GM12878 (cell line): ENCODE results near the gene GRAMD1A. TPM values are rescaled to one million over a fixed set of nuclear protein-coding genes. Genes with fewer than 3 reads are reported as not detected.

Experiments
- ATAC-seq: fragments of 200-7000 bp; cut with Tn5 transposase; 3 replicates; pipeline ENCODE4 v1.9.1; 2020; ENCODE audit warnings: mild to moderate bottlenecking, moderate library complexity
- BruUV-seq: library from RNA; stranded (reverse); fragments of 400-500 nt; replicated peaks from 2 replicates; lab custom pipeline; 2021; lab: Mats Ljungman, UMichigan
- CTCF ChIA-PET: fragments of 300-600 bp; sonication (Branson Sonifier 250); formaldehyde crosslinking; extraction: SDS; loops from one replicate; lab custom pipeline; 2021; ENCODE audit warnings: inconsistent platforms; lab: Yijun Ruan, JAX
- POLR2A ChIA-PET: fragments of 350-600 bp; formaldehyde crosslinking; extraction: SDS; loops from one replicate; lab custom pipeline; 2021; ENCODE audit warnings: inconsistent platforms; lab: Charles Lee
- RAD21 ChIA-PET: fragments of 300-600 bp; sonication (Branson Sonifier 250); formaldehyde crosslinking; loops from one replicate; lab custom pipeline; 2023; ENCODE audit warnings: antibody characterized with exemption; ENCODE audit not compliant: unreplicated experiment; lab: Charles Lee
- SMC1A ChIA-PET: fragments of 300-600 bp; sonication (Branson Sonifier 250); formaldehyde crosslinking; loops from one replicate; lab custom pipeline; 2023; ENCODE audit not compliant: unreplicated experiment, uncharacterized antibody; lab: Charles Lee
- DNase-seq: peaks from one replicate; pipeline ENCODE4 v3.0.0-alpha.2; 2011; ENCODE audit warnings: low read depth, low spot score
- FAIRE-seq: peaks from 3 replicates; lab custom pipeline; 2011; peaks lifted over from hg19 to GRCh38; lab: Jason Lieb, UNC
- H2AFZ ChIP-seq: 2 replicates; pipeline ENCODE4 v1.6.0; 2011; ENCODE audit warnings: low read depth, low read length, control low read depth; ENCODE audit not compliant: control insufficient read depth
- H3K27ac ChIP-seq: 2 replicates; pipeline ENCODE4 v1.5.1; 2011; ENCODE audit warnings: control low read depth; ENCODE audit not compliant: control insufficient read depth, insufficient read depth
- H3K27me3 ChIP-seq, 2 experiments: replicated peaks in 1 of 2; 2 replicates each; pipeline versions ENCODE4 v1.6.0 to v1.6.1; 2011; ENCODE audit warnings: low read length in 1 of 2; ENCODE audit not compliant: control insufficient read depth in 2 of 2, insufficient read depth in 2 of 2
- H3K36me3 ChIP-seq, 2 experiments: 2 replicates each; pipeline ENCODE4 v1.5.1; 2011; ENCODE audit warnings: low read length in 1 of 2; ENCODE audit not compliant: control insufficient read depth in 2 of 2, insufficient read depth in 2 of 2
- H3K4me1 ChIP-seq: 2 replicates; pipeline ENCODE4 v1.6.1; 2011; ENCODE audit warnings: mild to moderate bottlenecking, low read length, moderate library complexity, mixed read lengths; ENCODE audit not compliant: control insufficient read depth, insufficient read depth
- H3K4me2 ChIP-seq: 2 replicates; pipeline ENCODE4 v1.6.0; 2011; ENCODE audit warnings: control low read depth; ENCODE audit not compliant: control insufficient read depth, insufficient read depth
- H3K4me3 ChIP-seq: fragments of 200-600 bp; sonication (generic); 2 replicates; pipeline ENCODE4 v1.5.1; 2016
- H3K79me2 ChIP-seq: 2 replicates; pipeline ENCODE4 v1.6.0; 2011; ENCODE audit warnings: low read length; ENCODE audit not compliant: control insufficient read depth, insufficient read depth
- H3K9ac ChIP-seq: 2 replicates; pipeline ENCODE4 v1.8.0; 2011; ENCODE audit warnings: low read length, control low read depth, mixed read lengths; ENCODE audit not compliant: control insufficient read depth, insufficient read depth
- H3K9me3 ChIP-seq: replicated peaks from 3 replicates; pipeline ENCODE4 v1.5.1; 2011; ENCODE audit warnings: mild to moderate bottlenecking, low read length; ENCODE audit not compliant: control insufficient read depth, insufficient read depth
- H4K20me1 ChIP-seq: 2 replicates; pipeline ENCODE4 v1.6.0; 2011; ENCODE audit not compliant: control insufficient read depth, insufficient read depth
- MEF2B ChIP-seq: fragments of 450-650 bp; IDR thresholded peaks from 2 replicates; pipeline ENCODE4 v1.6.1; 2018; ENCODE audit warnings: mild to moderate bottlenecking, moderate library complexity; ENCODE audit not compliant: partially characterized antibody, poor library complexity, severe bottlenecking
- NR2C1 ChIP-seq: fragments of 450-650 bp; IDR thresholded peaks from 2 replicates; pipeline ENCODE4 v1.6.1; 2017; ENCODE audit warnings: antibody characterized with exemption, mild to moderate bottlenecking, moderate library complexity
- SUZ12 ChIP-seq: fragments of 200-600 bp; sonication (generic); IDR thresholded peaks from one replicate; pipeline ENCODE4 v1.6.1; 2018; ENCODE audit warnings: antibody characterized with exemption, mild to moderate bottlenecking; ENCODE audit not compliant: unreplicated experiment
- TCF7 ChIP-seq: IDR thresholded peaks from 2 replicates; pipeline ENCODE4 v1.6.1; 2014; ENCODE audit warnings: antibody characterized with exemption, borderline replicate concordance
- ZNF207 ChIP-seq: fragments of 450-650 bp; IDR thresholded peaks from 2 replicates; pipeline ENCODE4 v1.6.1; 2014; ENCODE audit warnings: antibody characterized with exemption, mild to moderate bottlenecking, borderline replicate concordance
- ZNF217 ChIP-seq: fragments of 450-650 bp; IDR thresholded peaks from 2 replicates; pipeline ENCODE4 v1.6.1; 2017; ENCODE audit warnings: antibody characterized with exemption, mild to moderate bottlenecking
- WGBS: methylation state at CpG from one replicate; pipeline ENCODE4 v1.1.6; 2016; ENCODE audit warnings: low lambda C conversion rate; ENCODE audit not compliant: insufficient replicate concordance, insufficient coverage; ENCODE audit errors: missing lambda C conversion rate; 5-methylcytosine and 5-hydroxymethylcytosine counted together
- in situ Hi-C: fragments of 300-500 bp; cut with MboI; formaldehyde crosslinking; loops from 9 replicates; pipeline ENCODE4 v1.14.3; 2018; ENCODE audit warnings: mixed read lengths
- intact Hi-C: fragments of 100-400 bp; cut with micrococcal nuclease; formaldehyde crosslinking; loops from one replicate; pipeline ENCODE4 v1.14.2; 2022; ENCODE audit not compliant: unreplicated experiment
- polyA plus RNA-seq, 11 experiments: library from polyadenylated mRNA; depleted of rRNA in 4 of 11; unstranded in 6 of 11; stranded (reverse) in 5 of 11; fragments of >200 nt; fragmentation: Nextera tagmentation in 4 of 11; fragmentation: Illumina TruSeq in 1 of 11; extraction: Ambion mirVana in 4 of 11; extraction: Trizol in 1 of 11; gene quantifications; 1 replicate in 1 of 11; 2 replicates in 10 of 11; pipeline versions ENCODE4 v1.2.1 to v1.2.3, GENCODE V29; 2011 to 2016; ENCODE audit warnings: inconsistent platforms in 2 of 11, missing spikeins in 2 of 11, low read depth in 1 of 11
- total RNA-seq, 4 experiments: library from RNA; depleted of rRNA in 3 of 4; stranded (reverse); fragments of >200 nt in 3 of 4; fragmentation: Illumina TruSeq in 1 of 4; extraction: Trizol in 1 of 4; gene quantifications; 2 replicates each; pipeline versions ENCODE4 v1.2.1 to v1.2.3, GENCODE V29; 2013 to 2021
- TF ChIP-seq, protein P1 (sequence below): fragments of 450-650 bp; formaldehyde crosslinking; IDR thresholded peaks from 2 replicates; pipeline ENCODE4 v1.4.0; 2020; ENCODE audit warnings: mild to moderate bottlenecking, moderate library complexity
- TF ChIP-seq, protein P2 (sequence below): fragments of 450-650 bp; IDR thresholded peaks from 2 replicates; pipeline ENCODE4 v1.6.1; 2014; ENCODE audit warnings: mild to moderate bottlenecking
- TF ChIP-seq, protein P3 (sequence below): fragments of 450-650 bp; IDR thresholded peaks from 2 replicates; pipeline ENCODE4 v1.6.1; 2017; ENCODE audit warnings: mild to moderate bottlenecking, moderate library complexity

GRAMD1A gene
- total and polyA plus RNA-seq, 10 of the 15 experiments (the other 5 are each of a cell fraction or from before 2014, with no cell fraction given): 0.79 to 73.6 (median 35.3) TPM

DNA sequence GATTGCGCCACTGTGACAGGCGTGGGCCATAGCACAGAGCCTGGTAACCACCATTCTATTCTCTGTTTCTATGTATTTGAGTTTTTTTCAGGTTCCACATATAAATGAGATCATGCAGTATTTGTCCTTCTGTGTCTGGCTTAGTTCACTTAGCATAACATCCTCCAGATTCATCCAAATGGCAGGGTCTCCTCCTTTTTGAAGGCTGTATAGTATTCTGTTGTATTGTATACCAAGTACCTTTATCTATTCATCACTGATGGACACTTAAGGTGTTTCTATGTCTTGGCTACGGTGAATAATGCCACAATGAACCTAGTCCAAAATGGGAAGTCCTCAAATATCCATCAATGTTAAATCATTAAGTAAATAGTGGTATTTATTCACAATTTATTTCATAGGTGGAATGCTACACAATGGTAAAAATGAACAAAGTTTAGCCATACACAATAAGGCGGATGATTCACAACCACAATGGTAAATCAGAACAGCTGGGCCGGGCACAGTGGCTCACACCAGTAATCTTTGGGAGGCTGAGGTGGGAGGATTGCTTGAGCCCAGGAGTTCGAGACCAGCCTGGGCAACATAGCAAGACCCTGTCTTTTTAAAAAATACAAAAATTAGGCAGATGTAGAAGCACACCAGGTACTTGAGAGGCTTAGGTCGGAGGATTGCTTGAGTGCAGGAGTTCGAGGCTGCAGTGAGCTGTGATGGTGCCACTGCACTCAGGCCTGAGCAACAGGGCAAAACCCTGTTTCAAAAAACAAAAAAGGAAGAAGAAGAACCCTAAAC lies 8.4 kb upstream of the GRAMD1A start:
- FAIRE-seq (no peak), ATAC-seq (no peak), DNase-seq (no peak)
- intact Hi-C loops (no loop called here), in situ Hi-C loops (no loop called here)
- SMC1A ChIA-PET: interaction anchor here (0.7 to 1.4 kb wide), 2 partner anchors 12 to 18 kb away, joined by 3 read pairs; no protein-coding TSS in a partner anchor
- Histone ChIP-seq H3K9me3 (no peaks in the 10 kb centered on the region; the same call in 2 of the 3 replicates), H3K27ac (no peak overlapping the region), H3K79me2 (no peaks in the 10 kb centered on the region), H3K36me3 (no peaks in the 10 kb centered on the region), H2AFZ (no peak overlapping the region), H3K27me3 (no peaks in the 10 kb centered on the region), H4K20me1 (no peaks in the 10 kb centered on the region), H3K4me1 (peaks cover 4% of the 10 kb centered on the region; the same call in 1 of the 2 replicates), H3K9ac (no peak overlapping the region), H3K4me2 (no peak overlapping the region), H3K4me3 (no peak overlapping the region)
- POLR2A ChIA-PET: interaction anchor here (1.3 to 3.1 kb wide), 2 partner anchors 9 to 20 kb away, joined by 3 to 38 read pairs; partner anchors contain the start of gene GRAMD1A
- RAD21 ChIA-PET: interaction anchor here (1.7 to 3.4 kb wide), 2 partner anchors 8 to 12 kb away, joined by 3 to 33 read pairs; partner anchors contain the start of gene GRAMD1A
- WGBS: 80% methylated on average over 8 of the region's 8 CpGs
- BruUV-seq: no TSS peak
- CTCF ChIA-PET: interaction anchor here (2.0 to 4.6 kb wide), 2 partner anchors 10 to 19 kb away, joined by 6 to 26 read pairs; no protein-coding TSS in a partner anchor
- TF ChIP-seq MEF2B (no peak), NR2C1 (no peak), ZNF217 (no peak; the same call in 1 of the 2 replicates), ZNF207 (no peak), TCF7 (no peak), SUZ12 (no peak)
- TF ChIP-seq, protein P1, sequence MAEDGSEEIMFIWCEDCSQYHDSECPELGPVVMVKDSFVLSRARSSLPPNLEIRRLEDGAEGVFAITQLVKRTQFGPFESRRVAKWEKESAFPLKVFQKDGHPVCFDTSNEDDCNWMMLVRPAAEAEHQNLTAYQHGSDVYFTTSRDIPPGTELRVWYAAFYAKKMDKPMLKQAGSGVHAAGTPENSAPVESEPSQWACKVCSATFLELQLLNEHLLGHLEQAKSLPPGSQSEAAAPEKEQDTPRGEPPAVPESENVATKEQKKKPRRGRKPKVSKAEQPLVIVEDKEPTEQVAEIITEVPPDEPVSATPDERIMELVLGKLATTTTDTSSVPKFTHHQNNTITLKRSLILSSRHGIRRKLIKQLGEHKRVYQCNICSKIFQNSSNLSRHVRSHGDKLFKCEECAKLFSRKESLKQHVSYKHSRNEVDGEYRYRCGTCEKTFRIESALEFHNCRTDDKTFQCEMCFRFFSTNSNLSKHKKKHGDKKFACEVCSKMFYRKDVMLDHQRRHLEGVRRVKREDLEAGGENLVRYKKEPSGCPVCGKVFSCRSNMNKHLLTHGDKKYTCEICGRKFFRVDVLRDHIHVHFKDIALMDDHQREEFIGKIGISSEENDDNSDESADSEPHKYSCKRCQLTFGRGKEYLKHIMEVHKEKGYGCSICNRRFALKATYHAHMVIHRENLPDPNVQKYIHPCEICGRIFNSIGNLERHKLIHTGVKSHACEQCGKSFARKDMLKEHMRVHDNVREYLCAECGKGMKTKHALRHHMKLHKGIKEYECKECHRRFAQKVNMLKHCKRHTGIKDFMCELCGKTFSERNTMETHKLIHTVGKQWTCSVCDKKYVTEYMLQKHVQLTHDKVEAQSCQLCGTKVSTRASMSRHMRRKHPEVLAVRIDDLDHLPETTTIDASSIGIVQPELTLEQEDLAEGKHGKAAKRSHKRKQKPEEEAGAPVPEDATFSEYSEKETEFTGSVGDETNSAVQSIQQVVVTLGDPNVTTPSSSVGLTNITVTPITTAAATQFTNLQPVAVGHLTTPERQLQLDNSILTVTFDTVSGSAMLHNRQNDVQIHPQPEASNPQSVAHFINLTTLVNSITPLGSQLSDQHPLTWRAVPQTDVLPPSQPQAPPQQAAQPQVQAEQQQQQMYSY (CRISPR knock-in tag): no peak
- TF ChIP-seq, protein P2, sequence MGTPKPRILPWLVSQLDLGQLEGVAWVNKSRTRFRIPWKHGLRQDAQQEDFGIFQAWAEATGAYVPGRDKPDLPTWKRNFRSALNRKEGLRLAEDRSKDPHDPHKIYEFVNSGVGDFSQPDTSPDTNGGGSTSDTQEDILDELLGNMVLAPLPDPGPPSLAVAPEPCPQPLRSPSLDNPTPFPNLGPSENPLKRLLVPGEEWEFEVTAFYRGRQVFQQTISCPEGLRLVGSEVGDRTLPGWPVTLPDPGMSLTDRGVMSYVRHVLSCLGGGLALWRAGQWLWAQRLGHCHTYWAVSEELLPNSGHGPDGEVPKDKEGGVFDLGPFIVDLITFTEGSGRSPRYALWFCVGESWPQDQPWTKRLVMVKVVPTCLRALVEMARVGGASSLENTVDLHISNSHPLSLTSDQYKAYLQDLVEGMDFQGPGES: no peak
- TF ChIP-seq, protein P3, sequence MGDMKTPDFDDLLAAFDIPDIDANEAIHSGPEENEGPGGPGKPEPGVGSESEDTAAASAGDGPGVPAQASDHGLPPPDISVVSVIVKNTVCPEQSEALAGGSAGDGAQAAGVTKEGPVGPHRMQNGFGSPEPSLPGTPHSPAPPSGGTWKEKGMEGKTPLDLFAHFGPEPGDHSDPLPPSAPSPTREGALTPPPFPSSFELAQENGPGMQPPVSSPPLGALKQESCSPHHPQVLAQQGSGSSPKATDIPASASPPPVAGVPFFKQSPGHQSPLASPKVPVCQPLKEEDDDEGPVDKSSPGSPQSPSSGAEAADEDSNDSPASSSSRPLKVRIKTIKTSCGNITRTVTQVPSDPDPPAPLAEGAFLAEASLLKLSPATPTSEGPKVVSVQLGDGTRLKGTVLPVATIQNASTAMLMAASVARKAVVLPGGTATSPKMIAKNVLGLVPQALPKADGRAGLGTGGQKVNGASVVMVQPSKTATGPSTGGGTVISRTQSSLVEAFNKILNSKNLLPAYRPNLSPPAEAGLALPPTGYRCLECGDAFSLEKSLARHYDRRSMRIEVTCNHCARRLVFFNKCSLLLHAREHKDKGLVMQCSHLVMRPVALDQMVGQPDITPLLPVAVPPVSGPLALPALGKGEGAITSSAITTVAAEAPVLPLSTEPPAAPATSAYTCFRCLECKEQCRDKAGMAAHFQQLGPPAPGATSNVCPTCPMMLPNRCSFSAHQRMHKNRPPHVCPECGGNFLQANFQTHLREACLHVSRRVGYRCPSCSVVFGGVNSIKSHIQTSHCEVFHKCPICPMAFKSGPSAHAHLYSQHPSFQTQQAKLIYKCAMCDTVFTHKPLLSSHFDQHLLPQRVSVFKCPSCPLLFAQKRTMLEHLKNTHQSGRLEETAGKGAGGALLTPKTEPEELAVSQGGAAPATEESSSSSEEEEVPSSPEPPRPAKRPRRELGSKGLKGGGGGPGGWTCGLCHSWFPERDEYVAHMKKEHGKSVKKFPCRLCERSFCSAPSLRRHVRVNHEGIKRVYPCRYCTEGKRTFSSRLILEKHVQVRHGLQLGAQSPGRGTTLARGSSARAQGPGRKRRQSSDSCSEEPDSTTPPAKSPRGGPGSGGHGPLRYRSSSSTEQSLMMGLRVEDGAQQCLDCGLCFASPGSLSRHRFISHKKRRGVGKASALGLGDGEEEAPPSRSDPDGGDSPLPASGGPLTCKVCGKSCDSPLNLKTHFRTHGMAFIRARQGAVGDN: no peak
